ENCODE data around the gene MAN2B1.
"Not testable (repeated sequence)": the region's sequence is repeated elsewhere in the genome, so short reads cannot be mapped to it uniquely, and the experiment has no call there.

MAN2B1 gene

DNA sequence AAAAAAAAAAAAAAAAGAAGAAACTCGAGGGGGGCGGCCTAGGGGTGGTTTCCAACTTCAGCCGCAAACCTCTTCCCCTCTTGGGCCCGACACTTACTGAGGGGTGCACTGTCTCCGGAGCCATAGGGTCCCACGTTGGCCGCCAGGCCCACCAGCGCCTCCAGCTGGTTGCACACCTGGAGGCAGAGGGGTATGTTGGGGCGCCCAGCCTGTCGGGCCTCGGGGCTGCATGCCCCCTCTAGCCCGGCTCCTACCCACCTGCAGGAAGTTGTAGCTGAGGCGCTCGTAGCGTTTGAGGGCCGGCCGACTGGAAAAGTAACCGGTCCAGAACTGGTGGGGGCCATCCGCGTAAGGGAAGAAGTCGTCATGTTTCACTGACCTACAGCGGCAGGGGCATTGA lies 8.6 kb downstream of the MAN2B1 start:
- DNase-seq (ENCODE audit: low spot score) = no peak

DNA sequence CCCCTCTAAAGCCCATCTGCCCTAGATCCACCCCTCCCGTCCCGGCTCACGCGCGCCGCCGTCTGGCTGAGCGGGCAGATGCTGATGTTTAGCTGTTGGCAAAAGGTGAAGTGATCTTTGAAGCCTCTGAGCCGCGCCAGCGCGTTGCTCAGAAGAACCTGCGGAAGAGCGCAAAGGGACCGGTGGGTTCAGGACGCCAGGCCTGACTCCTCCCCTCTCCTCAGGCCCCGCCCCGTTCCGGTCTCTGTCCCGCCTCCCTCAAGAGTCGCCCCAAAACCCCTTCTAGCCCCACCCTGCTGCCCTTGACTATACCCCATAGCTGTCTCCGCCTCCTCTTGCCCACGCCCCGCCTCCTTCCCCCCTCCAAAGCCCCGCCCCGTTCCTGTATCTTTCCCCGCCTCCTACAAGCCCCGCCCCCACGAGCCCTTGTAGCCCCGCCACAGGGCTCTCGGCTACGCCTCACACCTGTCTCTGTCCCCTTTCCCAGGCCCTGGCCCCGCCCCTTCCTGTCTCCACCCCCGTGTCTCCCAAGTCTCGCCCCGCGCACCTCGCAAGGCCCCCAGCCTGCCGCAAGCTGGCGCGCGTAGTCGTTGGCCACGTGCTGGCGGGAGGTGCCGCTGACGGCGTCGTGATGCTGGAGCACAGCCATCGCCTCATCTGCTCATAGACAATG lies 9.5 kb downstream of the MAN2B1 start:
- no peak for DNase-seq (ENCODE audit: low spot score)

DNA sequence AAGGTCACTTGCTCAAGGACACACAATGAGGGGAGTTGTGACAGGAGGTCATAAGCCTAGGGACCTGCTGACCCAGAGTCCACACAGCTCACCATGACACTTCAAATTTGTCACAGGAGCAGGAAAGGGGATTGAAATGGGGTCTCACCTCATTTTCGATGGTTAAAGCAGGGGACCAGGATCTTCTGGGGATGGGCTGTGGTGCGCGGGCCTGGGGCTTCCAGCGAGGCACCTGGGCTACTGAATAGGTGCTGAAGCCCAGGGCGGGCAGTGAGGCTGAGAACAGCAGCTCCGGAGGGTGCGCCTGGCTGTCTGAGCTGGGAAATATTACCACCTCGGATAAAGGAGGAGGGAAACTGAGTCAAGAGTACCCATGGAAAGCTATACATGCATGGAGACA lies 11.0 kb downstream of the MAN2B1 start:
- DNase-seq (ENCODE audit: low spot score) = no peak

DNA sequence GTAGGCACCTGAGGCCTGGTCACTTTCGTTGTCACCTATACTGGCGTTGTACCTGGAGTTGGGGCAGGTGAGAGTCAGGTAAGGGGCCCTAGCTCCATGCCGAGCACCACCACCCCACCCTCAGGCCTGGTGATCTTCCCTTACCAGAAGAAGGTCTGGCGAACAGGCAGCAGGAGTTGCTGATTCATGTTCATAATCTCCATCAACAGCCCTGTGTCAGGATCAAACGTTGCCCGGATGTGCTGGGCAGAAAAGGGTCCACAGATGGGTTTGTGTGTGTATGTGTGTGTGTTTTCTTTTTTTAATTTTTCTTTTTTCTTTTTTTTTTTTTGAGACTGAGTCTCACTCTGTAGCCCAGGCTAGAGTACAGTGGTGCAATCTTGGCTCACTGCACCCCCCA lies 14.3 kb downstream of the MAN2B1 start:
- no peak for DNase-seq (ENCODE audit: low spot score)

DNA sequence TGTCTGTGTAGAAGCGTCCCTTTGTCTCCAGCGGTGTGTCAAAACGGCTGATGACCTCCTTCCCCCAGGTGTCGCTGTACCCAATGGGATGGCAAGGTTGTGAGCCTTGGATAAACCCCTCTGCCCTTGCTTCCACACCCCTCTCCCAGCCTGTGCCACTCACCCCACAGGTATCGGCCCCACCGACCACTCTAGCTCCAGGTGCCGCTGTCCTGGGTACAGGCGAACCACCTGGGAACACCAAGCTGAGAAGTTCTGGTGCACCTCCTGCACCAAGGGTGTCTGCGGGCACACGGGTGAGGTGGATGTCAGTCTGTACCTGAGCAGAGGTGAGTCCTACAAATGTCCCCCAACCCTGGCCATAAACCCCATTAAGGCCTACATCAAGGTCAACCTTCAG lies 16.6 kb downstream of the MAN2B1 start:
- no peak for DNase-seq (ENCODE audit: low spot score)

DNA sequence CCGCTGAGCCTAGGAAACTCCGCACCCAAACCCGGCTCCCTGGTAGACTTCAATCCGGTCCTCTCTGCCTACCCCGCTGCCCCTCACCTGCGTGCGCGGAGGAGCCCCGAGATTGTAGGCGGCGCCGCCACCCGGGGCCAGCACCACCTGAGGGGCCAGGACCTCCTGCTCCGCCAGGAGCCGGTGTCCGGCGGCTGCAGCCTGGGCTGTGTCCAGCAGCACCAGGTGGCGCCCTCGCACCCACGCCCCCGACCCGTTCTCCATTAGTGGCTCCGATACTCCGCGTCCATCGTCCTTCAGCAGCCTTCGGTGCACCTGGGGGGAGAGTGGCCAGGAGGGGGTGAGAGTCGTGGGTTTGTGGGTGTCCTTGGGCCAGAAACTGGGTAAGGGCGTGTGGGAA lies 18.5 kb downstream of the MAN2B1 start:
- DNase-seq (ENCODE audit: low spot score) = no peak

DNA sequence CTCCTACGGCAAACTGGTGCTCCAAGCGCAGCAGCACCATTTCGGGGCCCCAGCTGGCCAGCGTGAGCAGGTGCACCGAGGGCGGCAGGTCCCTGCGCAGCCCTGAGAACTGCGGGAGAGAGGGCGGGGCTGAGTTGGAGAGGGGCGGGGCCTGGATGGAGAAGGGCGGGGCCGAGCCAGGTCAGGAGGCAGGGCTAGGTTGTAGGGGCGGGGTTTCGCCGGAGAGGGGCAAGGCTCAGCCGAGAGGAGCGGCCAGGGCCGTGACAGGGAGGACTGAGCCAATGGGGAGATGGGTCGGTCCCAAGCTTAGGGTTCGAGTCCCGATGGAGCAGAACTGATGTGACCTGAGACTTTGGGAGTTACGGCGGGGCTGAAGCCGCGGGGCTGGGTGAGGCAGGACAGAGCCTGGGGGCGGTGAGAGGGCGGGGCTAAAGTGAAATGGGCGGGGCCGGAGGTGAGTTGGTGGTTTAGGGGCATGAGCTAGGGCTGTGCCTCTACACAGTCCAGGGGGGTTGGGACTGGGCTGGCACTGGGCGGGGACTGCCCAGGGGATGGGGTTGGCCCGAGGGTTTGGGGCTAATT lies 19.0 kb downstream of the MAN2B1 start:
- peak; percentile 35 for DNase-seq (ENCODE audit: low spot score)

DNA sequence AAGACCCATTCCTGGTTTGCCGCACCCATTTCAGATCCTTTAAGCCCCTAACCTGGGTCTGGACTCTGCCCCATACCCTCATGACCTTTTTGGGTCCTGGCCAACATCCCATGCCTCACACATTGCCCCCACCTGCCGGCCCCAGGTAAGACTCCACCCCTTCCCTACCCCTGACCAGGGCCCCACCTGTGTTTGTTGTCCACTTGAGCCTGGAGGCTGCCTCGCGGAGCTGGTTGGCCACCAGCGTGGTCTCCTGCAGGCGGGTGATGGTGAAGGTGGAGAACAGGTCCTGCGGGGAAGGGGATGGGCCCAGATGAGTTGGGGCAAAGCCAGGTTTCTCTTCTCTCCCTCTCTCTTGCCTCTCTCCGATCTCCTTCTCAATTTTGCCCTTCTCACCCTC lies 19.5 kb downstream of the MAN2B1 start:
- no peak for DNase-seq (ENCODE audit: low spot score)

DNA sequence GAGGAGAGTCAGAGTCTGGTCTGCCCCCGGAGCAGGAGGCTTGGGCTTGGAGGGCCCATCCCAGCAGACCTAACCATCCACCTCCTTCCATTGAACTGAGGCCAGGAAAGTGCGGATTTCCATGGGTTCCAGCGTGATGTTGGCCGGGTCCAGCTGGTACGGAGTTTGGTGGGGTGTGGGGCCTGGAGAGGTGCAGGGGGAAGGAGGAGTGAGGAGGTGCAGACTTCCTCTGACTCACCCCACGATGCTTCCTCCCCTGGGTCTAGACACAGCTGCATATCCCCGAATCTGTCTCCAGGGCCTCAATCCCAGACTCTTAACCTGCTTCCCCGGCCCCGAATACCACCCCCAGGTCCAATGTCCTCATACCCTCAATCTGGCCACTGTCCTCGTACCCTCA lies 20.0 kb downstream of the MAN2B1 start:
- DNase-seq (ENCODE audit: low spot score) = no peak

DNA sequence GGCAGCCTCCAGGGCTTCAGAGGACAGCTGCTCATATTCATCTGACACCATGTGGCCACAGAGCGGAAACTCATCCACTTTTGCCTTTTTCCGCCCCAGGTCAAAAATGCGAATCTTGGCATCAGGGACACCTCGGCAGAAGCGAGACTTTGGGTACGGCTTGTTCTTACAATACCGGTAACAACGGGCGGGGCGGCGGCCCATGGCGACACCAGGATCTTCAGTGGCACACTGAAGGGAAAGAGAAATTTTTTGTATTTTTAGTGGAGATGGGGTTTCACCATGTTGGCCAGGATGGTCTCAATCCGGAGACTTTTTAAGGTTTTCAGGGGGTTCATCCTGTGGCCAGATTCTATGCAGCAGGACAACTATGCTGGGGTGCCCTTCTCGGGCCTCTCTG lies 22.8 kb downstream of the MAN2B1 start:
- not testable (repeated sequence) for DNase-seq (ENCODE audit: low spot score)

DNA sequence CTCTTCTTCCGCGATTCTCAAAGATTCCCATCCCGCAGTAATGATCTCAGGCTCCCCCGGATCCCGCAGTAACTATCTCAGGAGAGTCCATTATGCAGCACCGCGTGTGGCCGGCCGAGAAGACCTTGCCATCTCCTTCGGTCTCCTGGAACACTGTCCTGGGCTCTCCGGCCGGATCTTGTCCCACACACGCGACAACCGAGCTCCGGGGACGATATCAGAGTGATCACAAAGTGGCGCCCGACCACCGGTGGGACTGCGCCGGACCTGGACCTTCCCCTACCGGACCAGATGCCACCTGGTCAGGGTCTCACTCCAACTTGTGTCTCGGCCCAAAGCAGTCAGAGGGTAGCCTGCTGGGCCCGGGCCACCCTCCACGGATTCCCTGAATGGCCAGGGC lies 24.0 kb downstream of the MAN2B1 start:
- DNase-seq (ENCODE audit: low spot score) = no peak

DNA sequence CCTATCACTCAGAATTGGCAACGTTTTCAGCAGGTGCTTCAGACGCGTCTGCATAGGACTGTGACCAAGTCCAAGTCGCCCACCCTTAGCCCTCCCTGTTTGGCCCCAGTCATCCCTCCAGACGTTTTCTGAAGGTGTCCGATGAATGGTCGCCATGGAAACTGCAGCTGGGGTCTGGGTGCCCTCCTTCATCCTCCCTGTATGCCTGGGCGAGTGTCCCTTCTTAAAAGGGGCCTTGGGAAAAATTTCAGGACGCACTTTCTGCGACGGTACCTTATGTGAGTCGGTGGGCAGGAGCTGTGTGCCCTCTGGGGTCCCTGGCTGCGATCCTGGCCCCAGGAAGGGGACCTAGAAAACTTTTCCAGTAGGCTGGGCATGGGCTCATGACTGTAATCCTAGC lies 25.1 kb downstream of the MAN2B1 start:
- no peak for DNase-seq (ENCODE audit: low spot score)

DNA sequence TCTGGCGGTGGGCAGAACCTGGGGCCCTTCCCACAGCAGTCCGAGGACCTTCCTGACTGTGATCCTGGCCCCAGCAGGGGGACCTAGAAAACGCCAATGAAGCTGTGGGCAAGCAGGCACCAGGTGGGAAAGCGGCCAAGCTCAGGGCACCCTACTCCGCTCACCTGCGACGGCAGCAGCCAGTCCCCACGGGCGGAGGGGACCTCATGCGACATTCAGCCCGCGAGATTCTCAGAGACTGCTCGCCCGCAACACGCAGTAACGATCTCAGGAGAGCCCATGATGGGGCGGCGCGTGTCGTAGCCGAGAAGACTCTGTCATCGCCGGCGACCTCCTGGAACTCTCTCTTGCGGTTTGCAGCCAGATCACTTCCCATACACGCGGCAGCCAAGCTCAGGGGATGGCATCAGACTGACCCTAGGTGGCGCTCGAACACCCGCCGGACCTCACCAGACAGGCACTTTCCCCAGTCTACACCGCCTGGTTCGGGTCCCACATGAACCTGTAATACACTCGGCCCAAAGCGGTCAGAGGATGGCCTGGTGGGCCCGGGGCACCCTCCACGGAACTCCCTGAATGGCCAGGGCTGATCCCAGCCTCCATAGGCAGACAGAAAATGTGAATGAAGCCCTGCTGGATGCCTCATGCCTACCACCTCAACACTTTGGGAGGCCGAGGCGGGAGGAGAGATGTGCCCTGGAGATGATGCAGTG lies 26.5 kb downstream of the MAN2B1 start:
- DNase-seq (ENCODE audit: low spot score) = peak; percentile 89

DNA sequence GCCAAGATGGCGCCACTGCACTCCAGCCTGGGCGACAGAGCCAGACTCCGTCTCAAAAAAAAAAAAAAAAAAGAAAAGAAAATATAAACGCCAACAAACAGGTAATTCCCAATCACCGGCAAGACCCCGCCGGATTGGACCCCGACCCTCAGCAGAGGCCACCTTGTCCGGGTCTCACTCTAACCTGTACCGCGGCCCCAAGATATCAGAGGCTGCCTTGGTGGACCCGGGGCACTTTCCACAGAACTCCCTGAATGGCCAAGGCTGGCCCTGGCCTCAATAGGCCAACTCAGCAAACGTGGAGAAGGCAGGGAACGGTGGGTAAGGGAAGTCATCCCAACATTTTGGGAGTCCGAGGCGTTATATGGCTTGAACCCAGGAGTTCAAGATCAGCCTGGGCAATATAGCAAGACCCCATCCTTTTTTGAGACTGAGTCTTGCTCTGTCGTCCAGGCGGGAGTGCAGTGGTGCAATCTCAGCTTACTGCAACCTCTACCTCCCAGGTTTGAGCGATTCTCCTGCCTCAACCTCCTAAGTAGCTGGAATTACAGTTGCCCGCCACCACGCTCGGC lies 27.8 kb downstream of the MAN2B1 start:
- DNase-seq (ENCODE audit: low spot score) = no peak

DNA sequence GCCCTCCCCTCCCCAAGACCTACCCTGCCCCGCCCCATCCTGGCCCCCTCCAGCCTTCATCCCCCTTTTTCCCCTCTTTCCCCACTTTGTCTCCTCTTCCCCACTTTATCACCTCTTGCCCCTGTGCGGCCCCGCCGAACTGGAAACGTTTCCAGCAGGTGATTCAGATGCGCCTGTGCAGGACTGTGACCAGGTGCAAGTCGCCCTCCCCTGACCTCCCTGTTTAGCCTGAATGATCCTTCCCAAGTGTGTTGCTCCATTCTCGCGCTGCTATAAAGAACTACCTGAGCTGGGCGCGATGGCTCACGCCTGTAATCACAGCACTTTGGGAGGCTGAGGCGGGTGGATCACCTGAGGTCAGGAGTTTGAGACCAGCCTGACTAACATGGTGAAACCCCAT lies 29.9 kb downstream of the MAN2B1 start:
- no peak for DNase-seq (ENCODE audit: low spot score)

DNA sequence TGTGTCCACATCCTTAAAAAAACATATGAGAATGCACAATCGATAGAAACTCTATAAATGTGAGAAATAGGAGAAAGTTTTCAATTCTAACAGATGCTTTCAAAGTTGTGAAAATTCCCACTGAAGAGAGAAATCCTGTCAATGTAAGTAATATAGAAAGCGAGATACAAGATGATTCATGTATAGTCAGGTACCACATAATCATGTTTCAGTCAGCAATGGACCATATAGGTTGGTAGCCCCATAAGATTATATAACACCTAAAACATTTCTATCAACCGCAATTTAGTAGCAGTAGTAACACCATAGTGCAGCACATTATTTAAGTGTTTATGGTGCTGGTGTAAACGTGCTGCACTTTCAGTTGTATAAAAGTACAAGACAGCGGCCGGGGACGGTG lies 37.3 kb downstream of the MAN2B1 start:
- DNase-seq (ENCODE audit: low spot score) = no peak

DNA sequence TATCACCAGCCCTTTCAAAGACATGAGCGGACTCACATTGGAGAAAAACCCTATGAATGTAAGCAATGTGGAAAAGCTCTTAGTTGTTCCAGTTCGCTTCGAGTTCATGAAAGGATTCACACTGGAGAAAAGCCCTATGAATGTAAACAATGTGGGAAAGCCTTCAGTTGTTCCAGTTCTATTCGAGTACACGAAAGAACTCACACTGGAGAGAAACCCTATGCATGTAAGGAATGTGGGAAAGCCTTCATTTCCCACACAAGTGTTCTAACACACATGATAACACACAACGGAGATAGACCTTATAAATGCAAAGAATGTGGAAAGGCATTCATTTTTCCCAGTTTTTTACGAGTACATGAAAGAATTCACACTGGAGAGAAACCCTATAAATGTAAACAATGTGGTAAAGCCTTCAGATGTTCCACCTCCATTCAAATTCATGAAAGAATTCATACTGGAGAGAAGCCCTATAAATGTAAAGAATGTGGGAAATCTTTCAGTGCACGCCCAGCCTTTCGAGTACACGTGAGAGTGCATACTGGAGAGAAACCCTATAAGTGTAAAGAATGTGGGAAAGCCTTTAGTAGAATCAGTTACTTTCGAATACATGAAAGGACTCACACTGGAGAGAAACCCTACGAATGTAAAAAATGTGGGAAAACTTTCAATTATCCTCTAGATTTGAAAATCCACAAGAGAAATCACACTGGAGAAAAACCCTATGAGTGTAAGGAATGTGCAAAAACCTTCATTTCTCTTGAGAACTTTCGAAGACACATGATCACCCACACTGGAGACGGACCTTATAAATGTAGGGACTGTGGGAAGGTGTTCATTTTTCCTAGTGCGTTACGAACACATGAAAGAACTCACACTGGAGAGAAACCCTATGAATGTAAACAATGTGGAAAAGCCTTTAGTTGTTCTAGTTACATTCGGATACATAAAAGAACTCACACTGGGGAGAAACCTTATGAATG lies 38.2 kb downstream of the MAN2B1 start:
- DNase-seq (ENCODE audit: low spot score) = no peak

DNA sequence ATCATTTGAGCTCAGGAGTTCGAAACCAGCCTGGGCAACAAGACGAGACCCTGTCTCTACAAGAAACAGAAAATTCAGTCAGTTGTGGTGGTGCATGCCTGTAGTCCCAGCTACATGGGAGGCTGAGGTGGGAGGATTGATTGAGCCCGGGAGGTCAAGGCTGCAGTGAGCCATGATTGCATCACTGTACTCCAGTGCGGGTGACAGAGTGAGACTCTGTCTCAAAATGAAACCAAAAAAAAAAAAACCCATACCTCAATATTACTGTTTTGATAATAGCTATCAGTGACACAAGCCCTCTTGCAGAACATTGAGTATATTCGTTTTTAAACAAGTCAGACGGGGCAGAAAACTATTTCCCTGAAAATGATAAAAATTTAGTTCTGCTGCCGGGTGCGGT lies 39.6 kb downstream of the MAN2B1 start:
- DNase-seq (ENCODE audit: low spot score) = no peak

DNA sequence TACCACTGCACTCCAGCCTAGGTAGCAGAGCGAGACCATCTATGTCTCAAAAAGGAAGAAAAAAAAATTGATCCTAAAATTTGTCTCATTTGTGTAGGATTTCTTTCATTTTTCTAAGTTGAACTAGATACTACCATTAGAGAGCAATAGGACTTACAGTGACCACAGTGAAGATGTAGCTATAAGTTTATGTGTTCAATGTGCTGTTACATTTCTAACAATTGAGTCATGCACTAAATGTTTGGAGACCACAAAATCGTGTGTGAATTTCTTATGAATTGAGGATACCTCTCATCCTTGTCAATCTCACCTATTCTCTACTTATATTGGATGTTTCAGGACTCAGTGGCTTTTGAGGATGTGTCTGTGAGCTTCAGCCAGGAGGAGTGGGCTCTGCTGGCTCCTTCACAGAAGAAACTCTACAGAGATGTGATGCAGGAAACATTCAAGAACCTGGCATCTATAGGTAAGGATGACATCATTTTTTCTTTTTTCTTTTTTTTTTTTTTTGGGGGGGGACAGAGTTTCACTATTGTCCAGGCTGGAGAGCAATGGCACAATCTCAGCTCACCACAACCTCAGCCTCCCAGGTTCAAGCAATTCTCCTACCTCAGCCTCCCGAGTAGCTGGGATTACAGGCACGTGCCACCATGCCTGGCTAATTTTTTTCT lies 43.0 kb downstream of the MAN2B1 start:
- no peak for DNase-seq (ENCODE audit: low spot score)

DNA sequence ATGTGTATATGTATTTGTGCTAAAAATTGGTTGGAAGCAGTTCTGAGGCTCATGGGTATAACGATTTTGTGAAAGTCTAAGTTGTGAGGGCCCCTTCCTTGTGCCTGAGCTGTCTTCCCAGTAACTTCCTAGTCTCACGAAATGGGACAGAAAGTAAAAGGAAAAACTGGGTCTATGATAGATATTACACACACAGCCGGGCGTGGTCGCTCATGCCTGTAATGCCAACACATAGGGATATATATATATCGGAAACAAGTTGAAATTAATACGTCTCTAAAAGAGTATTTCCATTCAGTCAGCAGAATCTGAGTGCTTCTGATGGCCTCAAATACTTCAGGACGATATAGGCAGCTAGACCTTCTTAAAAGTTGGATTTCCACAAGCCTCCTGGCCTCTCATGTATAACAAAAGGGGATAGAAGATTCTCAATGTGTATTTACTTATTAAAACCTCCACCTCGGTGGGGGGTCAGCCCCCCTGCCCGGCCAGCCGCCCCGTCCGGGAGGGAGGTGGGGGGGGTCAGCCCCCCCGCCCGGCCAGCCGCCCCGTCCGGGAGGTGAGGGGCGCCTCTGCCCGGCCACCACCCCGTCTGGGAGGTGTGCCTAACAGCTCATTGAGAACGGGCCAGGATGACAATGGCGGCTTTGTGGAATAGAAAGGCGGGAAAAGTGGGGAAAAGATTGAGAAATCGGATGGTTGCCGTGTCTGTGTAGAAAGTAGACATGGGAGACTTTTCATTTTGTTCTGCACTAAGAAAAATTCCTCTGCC lies 45.1 kb downstream of the MAN2B1 start:
- not testable (repeated sequence) for DNase-seq (ENCODE audit: low spot score)

DNA sequence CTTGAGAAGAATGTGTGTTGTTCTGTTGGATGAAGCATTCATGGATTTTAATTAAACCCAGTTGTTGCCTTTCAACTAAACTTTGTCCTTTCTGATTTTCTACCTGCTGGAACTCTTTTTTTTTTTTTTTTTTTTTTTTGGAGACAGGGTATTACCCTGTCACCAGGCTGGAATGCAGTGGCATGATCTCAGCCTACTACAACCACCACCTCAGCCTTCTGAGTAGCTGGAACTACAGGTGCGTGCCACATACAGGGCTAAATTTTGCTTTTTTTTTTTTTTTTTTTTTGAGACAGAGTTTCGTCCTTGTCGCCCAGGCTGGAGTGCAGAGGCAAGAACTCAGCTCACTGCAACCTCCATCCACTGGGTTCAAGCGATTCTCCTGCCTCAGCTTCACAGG lies 48.9 kb downstream of the MAN2B1 start:
- DNase-seq (ENCODE audit: low spot score) = peak; percentile 57
